ENCODE data around the gene KISS1R.

Gene KISS1R

GRCh38 chr19:901216-902092 lies 15.7 kb upstream of the KISS1R start:
- no peak for TF ChIP-seq CTCF (IDR thresholded peaks at IDR 0.05)

- TF ChIP-seq CTCF (IDR thresholded peaks at IDR 0.05), result no peak
Observed at GRCh38 chr19:902093-902370, 15.1 kb upstream of the KISS1R start.

GRCh38 chr19:902446-903226 lies 14.5 kb upstream of the KISS1R start:
- no peak for TF ChIP-seq CTCF (IDR thresholded peaks at IDR 0.05)

GRCh38 chr19:903266-903797 lies 13.8 kb upstream of the KISS1R start:
- TF ChIP-seq CTCF (IDR thresholded peaks at IDR 0.05), result no peak

- TF ChIP-seq CTCF (IDR thresholded peaks at IDR 0.05), result no peak
Observed at GRCh38 chr19:904545-904944, 12.6 kb upstream of the KISS1R start.

- no peak for TF ChIP-seq CTCF (IDR thresholded peaks at IDR 0.05)
Observed at GRCh38 chr19:906480-906879, 10.7 kb upstream of the KISS1R start.

- no peak for TF ChIP-seq CTCF (IDR thresholded peaks at IDR 0.05)
Observed at GRCh38 chr19:907183-907853, 9.8 kb upstream of the KISS1R start.
